ENCODE results near the gene GKN1. TPM values are rescaled to one million over a fixed set of nuclear protein-coding genes. Genes with fewer than 3 reads are reported as not detected.

The GKN1 gene
- total and polyA plus RNA-seq, 2 of the 8 experiments (the other 6 are each of a cell fraction or from before 2014, with no cell fraction given), result not detected

GRCh38 chr2:68995916-68996315 lies 21.5 kb downstream of the GKN1 start:
- H2AFZ ChIP-seq (ENCODE audit: low read length), result no peak overlapping the region
- H4K91ac ChIP-seq (replicated peaks; ENCODE audit: insufficient read length, low read length), result no peak overlapping the region
- H3K4ac ChIP-seq (replicated peaks; ENCODE audit: insufficient read length, low read depth, low read length), result no peak overlapping the region
- 76% methylated on average over 3 of the region's 3 CpGs; no CpG with 5 or more reads in 1 of the 2 experiments for WGBS, 2 experiments (ENCODE audit: extremely low coverage in 1 of 2, insufficient coverage in 1 of 2, insufficient read length in 1 of 2, insufficient replicate concordance in 2 of 2, low coverage in 1 of 2, low lambda C conversion rate in 2 of 2, missing lambda C conversion rate in 1 of 2)
- no peak overlapping the region for H2BK15ac ChIP-seq (ENCODE audit: low read length)
- H3K27ac ChIP-seq (ENCODE audit: low read depth, low read length), result no peak overlapping the region
- H3K27me3 ChIP-seq (replicated peaks in 1 of 4; ENCODE audit: control insufficient read depth in 3 of 4, extremely low read depth in 1 of 4, insufficient read depth in 3 of 4, low read length in 3 of 4), result no peaks in the 10 kb centered on the region
- H3K14ac ChIP-seq (ENCODE audit: insufficient read length), result no peak overlapping the region
- H4K8ac ChIP-seq (ENCODE audit: extremely low read depth, insufficient read depth, low read length), result no peak overlapping the region
- H3K23me2 ChIP-seq (ENCODE audit: low read depth, low read length), result peaks cover 1% of the 10 kb centered on the region; the same call in 1 of the 2 replicates
- H2BK20ac ChIP-seq (ENCODE audit: low read length), result no peak overlapping the region
- ChIA-PET CTCF (ENCODE audit: partially characterized antibody) (no interaction called here), POLR2A (ENCODE audit: partially characterized antibody) (interaction anchor here (0.7 kb wide), 1 partner anchor 86 kb away, joined by 4 read pairs; no protein-coding TSS in a partner anchor)
- H3K4me3 ChIP-seq (ENCODE audit: extremely low read depth in 1 of 4, insufficient read depth in 2 of 4, low read depth in 3 of 4, low read length in 4 of 4), result no peak overlapping the region
- no peak for DNase-seq (ENCODE audit: low read depth in 1 of 2, low spot score in 2 of 2)
- no peak overlapping the region for H2BK5ac ChIP-seq (ENCODE audit: low read depth, low read length)
- no peaks in the 10 kb centered on the region for H4K20me1 ChIP-seq (replicated peaks in 1 of 2; ENCODE audit: control insufficient read depth in 1 of 2, insufficient read depth in 2 of 2, low read length in 2 of 2)
- no peak for FAIRE-seq
- H3K79me2 ChIP-seq (ENCODE audit: control insufficient read depth in 1 of 2, insufficient read depth in 2 of 2, low read length in 2 of 2), result no peaks in the 10 kb centered on the region
- H2BK120ac ChIP-seq (replicated peaks; ENCODE audit: low read depth, low read length), result no peak overlapping the region
- H3K9me3 ChIP-seq (ENCODE audit: insufficient read depth in 2 of 2, low read depth in 1 of 2, low read length in 1 of 2), result no peaks in the 10 kb centered on the region; a peak in 1 of 4 replicates
- H3K23ac ChIP-seq (ENCODE audit: insufficient read length), result no peak overlapping the region
- TF ChIP-seq NRF1 (IDR thresholded peaks at IDR 0.05; ENCODE audit: low read depth, low read length) (no peak), TCF12 (IDR thresholded peaks at IDR 0.05; ENCODE audit: low read depth, low read length) (no peak), SIN3A (conservative IDR thresholded peaks at IDR 0.05 in 1 of 2, IDR thresholded peaks at IDR 0.05 in 1 of 2; ENCODE audit: low read depth in 1 of 2, low read length in 2 of 2) (no peak), SP1 (IDR thresholded peaks at IDR 0.05; ENCODE audit: low read depth, low read length) (no peak), EZH2 (IDR thresholded peaks at IDR 0.05; ENCODE audit: low read depth, low read length, severe bottlenecking) (no peak), CBX5 (IDR thresholded peaks at IDR 0.05; ENCODE audit: low read depth, low read length) (no peak), SAP30 (IDR thresholded peaks at IDR 0.05; ENCODE audit: insufficient read depth, insufficient replicate concordance, low read length) (no peak), CTBP2 (IDR thresholded peaks at IDR 0.05; ENCODE audit: borderline replicate concordance, insufficient read depth, insufficient read length, low read length) (no peak), TEAD4 (IDR thresholded peaks at IDR 0.05; ENCODE audit: low read depth, low read length) (no peak), CHD2 (IDR thresholded peaks at IDR 0.05; ENCODE audit: low read length) (no peak), JUND (IDR thresholded peaks at IDR 0.05; ENCODE audit: low read length) (no peak), BRCA1 (IDR thresholded peaks at IDR 0.05; ENCODE audit: low read depth, low read length) (no peak), SIRT6 (IDR thresholded peaks at IDR 0.05; ENCODE audit: low read length) (no peak), RNF2 (IDR thresholded peaks at IDR 0.05; ENCODE audit: borderline replicate concordance, low read depth, low read length, missing control alignments, poor library complexity, severe bottlenecking) (no peak)
- H2AK5ac ChIP-seq (ENCODE audit: low read depth, low read length), result no peak overlapping the region
- no peak overlapping the region for H3K9ac ChIP-seq (replicated peaks in 1 of 4; ENCODE audit: extremely low read depth in 1 of 4, low read depth in 3 of 4, low read length in 3 of 4)
- no peak overlapping the region for H4K5ac ChIP-seq (ENCODE audit: insufficient read length, low read depth, low read length)
- no peak overlapping the region for H3K56ac ChIP-seq (replicated peaks; ENCODE audit: insufficient read length, low read depth, low read length)
- no peak overlapping the region for H3K4me2 ChIP-seq (ENCODE audit: insufficient read depth in 1 of 2, low read depth in 2 of 2, low read length in 2 of 2)
- H3K79me1 ChIP-seq (ENCODE audit: low read depth, low read length), result no peaks in the 10 kb centered on the region
- H2BK12ac ChIP-seq (ENCODE audit: low read depth, low read length), result no peak overlapping the region
- no peaks in the 10 kb centered on the region for H3K36me3 ChIP-seq (ENCODE audit: control insufficient read depth in 2 of 4, insufficient read depth in 4 of 4, low read length in 3 of 4)
- H3K18ac ChIP-seq (ENCODE audit: extremely low read depth, low read length), result no peak overlapping the region
- no peaks in the 10 kb centered on the region for H3K4me1 ChIP-seq (replicated peaks in 1 of 4; ENCODE audit: control insufficient read depth in 3 of 4, insufficient read depth in 4 of 4, low read length in 3 of 4)
